Measurements from ENCODE around the gene PRUNE2. TPM values are rescaled to one million over a fixed set of nuclear protein-coding genes. Genes with fewer than 3 reads are reported as not detected.

PRUNE2 gene
- total RNA-seq, 1 experiment from 2014 or later, result 0.59 TPM

GRCh38 chr9:76725885-76726284, 180.0 kb downstream of the PRUNE2 start:
- H3K27ac ChIP-seq (ENCODE audit: low read depth, low read length), result no peak overlapping the region
- TF ChIP-seq, protein P1, sequence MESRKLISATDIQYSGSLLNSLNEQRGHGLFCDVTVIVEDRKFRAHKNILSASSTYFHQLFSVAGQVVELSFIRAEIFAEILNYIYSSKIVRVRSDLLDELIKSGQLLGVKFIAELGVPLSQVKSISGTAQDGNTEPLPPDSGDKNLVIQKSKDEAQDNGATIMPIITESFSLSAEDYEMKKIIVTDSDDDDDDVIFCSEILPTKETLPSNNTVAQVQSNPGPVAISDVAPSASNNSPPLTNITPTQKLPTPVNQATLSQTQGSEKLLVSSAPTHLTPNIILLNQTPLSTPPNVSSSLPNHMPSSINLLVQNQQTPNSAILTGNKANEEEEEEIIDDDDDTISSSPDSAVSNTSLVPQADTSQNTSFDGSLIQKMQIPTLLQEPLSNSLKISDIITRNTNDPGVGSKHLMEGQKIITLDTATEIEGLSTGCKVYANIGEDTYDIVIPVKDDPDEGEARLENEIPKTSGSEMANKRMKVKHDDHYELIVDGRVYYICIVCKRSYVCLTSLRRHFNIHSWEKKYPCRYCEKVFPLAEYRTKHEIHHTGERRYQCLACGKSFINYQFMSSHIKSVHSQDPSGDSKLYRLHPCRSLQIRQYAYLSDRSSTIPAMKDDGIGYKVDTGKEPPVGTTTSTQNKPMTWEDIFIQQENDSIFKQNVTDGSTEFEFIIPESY (IDR thresholded peaks at IDR 0.05; ENCODE audit: extremely low read depth, insufficient replicate concordance, low read length), result no peak
- no peak for TF ChIP-seq POLR2AphosphoS5 (IDR thresholded peaks at IDR 0.05; ENCODE audit: low read depth, low read length)
- no peaks in the 10 kb centered on the region for H3K9me2 ChIP-seq (ENCODE audit: insufficient read depth)
- 0 out of 2 replicates have a peak, but pooled peaks cover 11% of the 10 kb centered on the region for H3K27me3 ChIP-seq (ENCODE audit: insufficient read depth, low read length)
- ATAC-seq (no peak), DNase-seq (ENCODE audit: low read depth, low spot score) (no peak)
- H3K79me2 ChIP-seq (ENCODE audit: insufficient read depth, low read length), result no peaks in the 10 kb centered on the region
- no peaks in the 10 kb centered on the region for H3K4me1 ChIP-seq (ENCODE audit: control insufficient read depth in 1 of 2, insufficient read depth in 2 of 2, low read length in 2 of 2)
- no peak overlapping the region for H3K4me2 ChIP-seq (ENCODE audit: low read length)
- H3K9me3 ChIP-seq (ENCODE audit: control insufficient read depth in 1 of 2, insufficient read depth in 1 of 2, low read depth in 1 of 2, low read length in 2 of 2), result no peaks in the 10 kb centered on the region
- no peaks in the 10 kb centered on the region for H3K36me3 ChIP-seq (ENCODE audit: control insufficient read depth in 1 of 2, insufficient read depth in 2 of 2, low read length in 2 of 2)
- H3K9ac ChIP-seq (ENCODE audit: low read length), result no peak overlapping the region
- RAD21 ChIA-PET (ENCODE audit: low non-redundant PET in 1 of 2, low total read pairs in 2 of 2, uncharacterized antibody in 2 of 2, unreplicated experiment in 2 of 2), result no interaction called here
- BruUV-seq (replicated peaks), result no TSS peak
- CTCF ChIA-PET, result no interaction called here
- H3K4me3 ChIP-seq (replicated peaks in 1 of 2; ENCODE audit: low read depth in 1 of 2, low read length in 2 of 2), result no peak overlapping the region
- POLR2A ChIA-PET, result no interaction called here
- intact Hi-C loops (cut with micrococcal nuclease), result no loop called here
- no peak overlapping the region for H2AFZ ChIP-seq (ENCODE audit: low read depth, low read length, poor library complexity, severe bottlenecking)
- H4K20me1 ChIP-seq (ENCODE audit: insufficient read depth), result no peaks in the 10 kb centered on the region

GRCh38 chr9:76725011-76725546, 180.8 kb downstream of the PRUNE2 start:
- CTCF ChIA-PET, result no interaction called here
- no TSS peak for BruUV-seq (replicated peaks)

More at GRCh38 chr9:76725011-76725546, 180.8 kb downstream of the PRUNE2 start:
- Histone ChIP-seq H4K20me1 (ENCODE audit: insufficient read depth) (no peaks in the 10 kb centered on the region), H3K27ac (ENCODE audit: low read depth, low read length) (no peak overlapping the region), H3K9me3 (ENCODE audit: control insufficient read depth in 1 of 2, insufficient read depth in 1 of 2, low read depth in 1 of 2, low read length in 2 of 2) (no peaks in the 10 kb centered on the region), H3K9me2 (ENCODE audit: insufficient read depth) (no peaks in the 10 kb centered on the region), H3K27me3 (ENCODE audit: insufficient read depth, low read length) (0 out of 2 replicates have a peak, but pooled peaks cover 11% of the 10 kb centered on the region), H3K79me2 (ENCODE audit: insufficient read depth, low read length) (no peaks in the 10 kb centered on the region), H2AFZ (ENCODE audit: low read depth, low read length, poor library complexity, severe bottlenecking) (no peak overlapping the region), H3K4me1 (ENCODE audit: control insufficient read depth in 1 of 2, insufficient read depth in 2 of 2, low read length in 2 of 2) (no peaks in the 10 kb centered on the region), H3K36me3 (ENCODE audit: control insufficient read depth in 1 of 2, insufficient read depth in 2 of 2, low read length in 2 of 2) (no peaks in the 10 kb centered on the region), H3K4me2 (ENCODE audit: low read length) (no peak overlapping the region), H3K4me3 (replicated peaks in 1 of 2; ENCODE audit: low read depth in 1 of 2, low read length in 2 of 2) (no peak overlapping the region), H3K9ac (ENCODE audit: low read length) (no peak overlapping the region)
- intact Hi-C loops (cut with micrococcal nuclease), result no loop called here
- ChIA-PET RAD21 (ENCODE audit: low non-redundant PET in 1 of 2, low total read pairs in 2 of 2, uncharacterized antibody in 2 of 2, unreplicated experiment in 2 of 2) (no interaction called here), POLR2A (no interaction called here)
- TF ChIP-seq, protein P1 (IDR thresholded peaks at IDR 0.05; ENCODE audit: extremely low read depth, insufficient replicate concordance, low read length), result no peak
- TF ChIP-seq, protein P2, sequence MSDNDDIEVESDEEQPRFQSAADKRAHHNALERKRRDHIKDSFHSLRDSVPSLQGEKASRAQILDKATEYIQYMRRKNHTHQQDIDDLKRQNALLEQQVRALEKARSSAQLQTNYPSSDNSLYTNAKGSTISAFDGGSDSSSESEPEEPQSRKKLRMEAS (IDR thresholded peaks at IDR 0.05), result no peak
- TF ChIP-seq YY1 (IDR thresholded peaks at IDR 0.05; ENCODE audit: extremely low read depth, insufficient replicate concordance, low read depth, low read length) (no peak), CBX3 (IDR thresholded peaks at IDR 0.05; ENCODE audit: low read depth) (no peak), EGR1 (IDR thresholded peaks at IDR 0.05; ENCODE audit: low read depth) (no peak), SRF (IDR thresholded peaks at IDR 0.05; ENCODE audit: low read depth) (no peak), FOSL1 (IDR thresholded peaks at IDR 0.05; ENCODE audit: low read depth) (no peak), RAD21 (IDR thresholded peaks at IDR 0.05; ENCODE audit: low read depth) (no peak), ELF1 (IDR thresholded peaks at IDR 0.05; ENCODE audit: borderline replicate concordance, low read depth) (no peak), POLR2A (IDR thresholded peaks at IDR 0.05; ENCODE audit: borderline replicate concordance, extremely low read depth, insufficient read depth, insufficient read length) (no peak), CEBPB (IDR thresholded peaks at IDR 0.05; ENCODE audit: low read depth) (no peak), SIN3A (IDR thresholded peaks at IDR 0.05; ENCODE audit: low read depth) (no peak), ZNF274 (IDR thresholded peaks at IDR 0.05; ENCODE audit: low read depth, low read length) (no peak)
- TF ChIP-seq, protein P3, sequence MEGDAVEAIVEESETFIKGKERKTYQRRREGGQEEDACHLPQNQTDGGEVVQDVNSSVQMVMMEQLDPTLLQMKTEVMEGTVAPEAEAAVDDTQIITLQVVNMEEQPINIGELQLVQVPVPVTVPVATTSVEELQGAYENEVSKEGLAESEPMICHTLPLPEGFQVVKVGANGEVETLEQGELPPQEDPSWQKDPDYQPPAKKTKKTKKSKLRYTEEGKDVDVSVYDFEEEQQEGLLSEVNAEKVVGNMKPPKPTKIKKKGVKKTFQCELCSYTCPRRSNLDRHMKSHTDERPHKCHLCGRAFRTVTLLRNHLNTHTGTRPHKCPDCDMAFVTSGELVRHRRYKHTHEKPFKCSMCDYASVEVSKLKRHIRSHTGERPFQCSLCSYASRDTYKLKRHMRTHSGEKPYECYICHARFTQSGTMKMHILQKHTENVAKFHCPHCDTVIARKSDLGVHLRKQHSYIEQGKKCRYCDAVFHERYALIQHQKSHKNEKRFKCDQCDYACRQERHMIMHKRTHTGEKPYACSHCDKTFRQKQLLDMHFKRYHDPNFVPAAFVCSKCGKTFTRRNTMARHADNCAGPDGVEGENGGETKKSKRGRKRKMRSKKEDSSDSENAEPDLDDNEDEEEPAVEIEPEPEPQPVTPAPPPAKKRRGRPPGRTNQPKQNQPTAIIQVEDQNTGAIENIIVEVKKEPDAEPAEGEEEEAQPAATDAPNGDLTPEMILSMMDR (IDR thresholded peaks at IDR 0.05 in 2 of 3, conservative IDR thresholded peaks at IDR 0.05 in 1 of 3; ENCODE audit: borderline replicate concordance in 1 of 3, insufficient read depth in 1 of 3, low read depth in 2 of 3, low read length in 2 of 3), result no peak
- DNase-seq (ENCODE audit: low read depth, low spot score) (no peak), ATAC-seq (no peak)

Data from HCT116 (cell line).